GM15510 (cell line): Measurements from ENCODE around the gene HADHB.

Experiments
- POLR2A ChIP-seq: IDR thresholded peaks from 3 replicates; pipeline ENCODE4 v1.6.1; 2011; ENCODE audit warnings: borderline replicate concordance; ENCODE audit not compliant: insufficient read length; ENCODE audit errors: extremely low read depth

Gene HADHB

DNA sequence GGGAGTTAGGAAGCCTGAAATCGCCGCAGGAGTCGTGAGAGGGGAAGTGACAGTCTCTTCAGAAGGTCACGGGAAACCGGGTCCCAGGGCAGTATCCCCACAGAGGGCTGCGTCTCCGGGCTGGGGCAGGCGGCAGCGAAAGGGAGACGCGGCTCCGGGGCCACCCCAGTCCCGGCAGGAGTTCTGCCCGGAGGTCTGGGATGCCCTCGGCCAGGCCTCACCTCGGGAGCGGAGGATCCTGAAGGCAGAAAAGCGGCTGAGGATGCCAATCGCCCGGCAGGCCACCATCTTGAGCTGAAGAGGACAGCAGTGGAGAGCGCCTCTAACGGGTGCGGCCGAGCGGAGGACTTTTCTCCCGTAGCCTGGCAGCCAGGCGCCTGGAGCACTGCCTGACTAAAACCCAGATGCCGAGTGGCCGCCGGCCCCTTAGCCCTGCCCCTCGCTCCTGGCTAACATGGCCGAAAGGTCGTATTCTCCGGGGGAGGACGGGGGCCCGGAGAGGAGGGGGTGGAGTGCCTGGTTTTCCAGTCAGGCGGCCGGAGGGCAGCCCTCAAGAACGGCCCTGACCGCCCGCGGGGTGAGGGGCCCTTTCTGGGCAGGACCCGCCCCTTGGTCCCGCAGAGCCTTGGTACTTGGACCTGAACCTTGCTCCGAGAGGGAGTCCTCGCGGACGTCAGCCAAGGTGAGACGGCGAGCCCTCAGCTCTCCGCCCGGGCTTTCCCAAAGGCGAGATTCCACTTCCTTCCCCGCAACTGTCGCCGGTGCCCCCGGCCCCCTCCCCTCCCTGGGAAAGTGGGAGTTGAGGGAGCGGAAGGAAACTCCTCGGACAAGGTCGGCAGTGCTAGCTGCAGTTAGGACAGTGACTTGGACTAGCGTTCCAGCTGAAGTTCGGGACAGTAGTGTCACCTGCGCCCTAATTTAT is at the start of gene HADHB, which contains the start of gene HADHA:
Gene HADHB, plus strand, starts transcription at position 631 of the 922 bp plus-strand sequence. CDS start 9,316 bp downstream, outside the sequence.
Gene HADHA, minus strand, starts transcription at position 324 of the 922 bp plus-strand sequence. Its CDS starts 36 bp downstream, at position 288.
- peak; percentile 82 for TF ChIP-seq POLR2A

DNA sequence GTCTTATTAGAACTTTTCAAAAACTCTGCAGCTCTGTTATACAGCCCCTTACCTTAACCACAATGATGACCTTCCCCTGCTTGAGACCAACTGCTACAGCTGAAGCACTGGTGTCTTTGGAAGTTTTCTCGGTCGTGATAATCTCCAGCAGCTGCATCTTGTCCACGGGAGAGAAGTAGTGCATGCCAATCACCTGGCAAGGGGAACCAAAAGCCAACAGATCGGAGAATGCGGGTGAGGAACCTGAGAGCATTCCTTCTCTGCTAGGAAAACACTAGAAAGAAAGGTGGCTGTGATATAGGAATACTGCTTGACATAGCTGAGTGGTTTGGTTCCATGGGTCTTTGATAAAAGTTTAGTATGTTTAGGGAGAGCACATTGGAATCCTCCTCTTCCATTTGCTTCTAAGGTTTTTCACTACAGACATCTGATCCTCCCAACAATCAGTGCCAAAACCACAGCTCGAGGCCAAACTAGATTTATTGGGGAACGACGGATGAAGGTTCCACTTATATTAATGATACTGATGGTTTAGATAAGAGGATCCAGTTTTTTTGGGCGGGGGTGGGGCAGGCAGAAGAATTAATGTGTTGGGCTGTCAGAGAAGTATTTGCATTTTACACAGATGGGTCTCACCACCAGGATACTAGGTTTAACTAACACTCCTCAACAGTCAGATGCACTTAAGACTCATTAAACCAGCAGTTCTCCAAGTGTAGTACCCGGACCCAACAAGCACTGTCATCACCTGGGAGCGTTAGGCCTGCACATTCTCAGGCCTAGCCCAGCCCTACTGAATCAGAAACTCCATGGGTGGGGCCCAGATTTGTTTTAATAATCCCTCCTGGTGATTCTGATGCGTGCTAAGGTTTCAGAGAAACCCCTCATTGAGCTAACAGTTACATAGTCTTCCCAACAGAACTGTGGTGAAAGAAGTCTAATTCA is 49.4 kb upstream of the HADHB start:
- TF ChIP-seq POLR2A, result no peak

DNA sequence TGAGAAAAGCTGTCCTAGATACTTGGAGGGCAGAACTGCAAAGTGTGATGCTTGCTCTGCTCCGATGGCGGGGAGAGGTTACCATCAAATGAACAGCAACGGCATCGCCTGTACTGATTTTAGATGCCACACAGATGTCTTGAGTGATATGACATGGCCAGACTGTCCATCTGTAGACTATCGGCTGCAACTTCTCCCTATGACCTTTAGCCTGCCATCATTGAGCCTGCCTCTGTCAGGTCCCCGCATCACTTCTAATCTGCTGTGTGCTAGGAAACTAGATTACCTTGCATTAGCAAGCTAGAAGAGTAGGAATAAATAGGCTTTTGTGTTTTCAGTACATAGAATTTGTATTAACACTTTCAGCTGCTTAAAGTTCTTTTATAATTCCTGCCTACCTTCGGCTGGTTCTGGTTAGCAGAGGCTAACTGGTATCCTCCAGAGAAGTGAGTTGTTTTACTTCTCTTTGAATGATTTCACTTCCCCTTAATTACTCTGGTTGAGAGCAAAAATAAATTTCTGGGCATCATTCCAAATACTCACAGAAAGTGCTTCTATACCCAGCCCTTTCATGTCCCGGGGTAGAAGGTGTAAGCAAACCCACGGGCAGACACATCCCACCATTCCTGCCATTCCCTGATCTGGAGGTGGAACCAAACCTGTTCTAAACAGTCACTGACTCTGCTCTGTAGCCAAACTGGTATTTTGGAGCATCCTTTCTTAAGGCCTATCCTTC is 47.9 kb upstream of the HADHB start:
- TF ChIP-seq POLR2A, result no peak

DNA sequence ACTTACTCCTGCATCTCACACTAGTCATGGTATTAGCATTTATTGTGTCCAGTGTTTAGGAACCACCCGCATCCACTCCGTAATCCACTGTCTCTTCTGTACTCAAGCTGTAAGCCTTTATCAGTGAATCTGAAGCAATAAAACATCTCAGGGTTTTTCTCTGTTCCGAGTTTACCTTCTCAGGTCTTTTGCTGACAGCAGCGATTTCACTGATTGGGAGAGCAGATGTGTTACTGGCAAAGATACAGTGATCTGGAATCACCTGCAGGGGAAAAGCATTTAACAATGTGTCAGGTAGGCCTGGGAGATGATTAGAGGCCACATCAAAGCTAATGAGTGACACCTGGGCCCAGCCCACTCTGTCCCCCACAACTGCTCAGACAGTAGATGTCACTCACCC is 47.2 kb upstream of the HADHB start:
- no peak for TF ChIP-seq POLR2A

DNA sequence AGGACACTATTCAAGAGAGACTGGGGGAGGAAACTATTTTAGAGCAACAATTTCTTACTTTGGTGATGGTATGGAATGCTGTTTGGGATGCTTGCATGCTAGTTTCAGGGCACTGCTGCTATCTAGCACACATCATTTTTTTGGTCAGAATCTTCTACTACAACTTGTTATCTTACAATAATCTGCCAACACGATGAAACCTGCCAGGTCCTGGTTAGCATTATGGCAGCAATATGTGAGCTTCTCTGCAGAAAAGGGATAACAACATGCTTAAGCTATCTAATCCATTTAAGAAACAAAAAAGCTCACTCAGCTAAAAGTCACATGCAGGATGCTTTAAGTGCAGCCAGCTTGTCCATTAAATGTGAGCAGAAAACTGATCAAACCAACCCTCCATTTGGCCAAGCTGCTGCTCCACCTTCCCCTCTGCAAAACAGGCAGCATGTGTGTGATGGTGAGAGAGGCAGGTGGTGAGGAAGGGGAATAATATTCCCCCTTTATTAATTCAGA is 41.7 kb upstream of the HADHB start:
- no peak for TF ChIP-seq POLR2A

DNA sequence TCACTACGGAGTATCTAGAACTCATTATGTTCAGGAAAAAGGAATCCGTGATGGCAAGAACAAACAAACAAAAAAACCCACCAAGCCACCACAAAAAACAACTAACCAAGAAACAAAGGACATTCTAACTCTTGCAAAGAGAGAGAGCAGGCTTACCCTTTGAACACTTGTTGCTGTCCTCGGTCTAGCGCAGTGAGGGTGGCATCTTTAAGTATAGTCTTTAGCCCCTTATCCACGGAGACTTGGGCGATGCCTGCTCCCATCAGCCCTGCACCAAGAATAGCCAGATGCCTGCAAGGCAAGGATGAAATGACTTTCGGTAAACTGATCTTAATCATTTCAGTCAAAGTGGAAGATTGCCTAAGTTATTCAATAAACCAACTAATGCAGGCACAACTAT is 40.8 kb upstream of the HADHB start:
- no peak for TF ChIP-seq POLR2A

DNA sequence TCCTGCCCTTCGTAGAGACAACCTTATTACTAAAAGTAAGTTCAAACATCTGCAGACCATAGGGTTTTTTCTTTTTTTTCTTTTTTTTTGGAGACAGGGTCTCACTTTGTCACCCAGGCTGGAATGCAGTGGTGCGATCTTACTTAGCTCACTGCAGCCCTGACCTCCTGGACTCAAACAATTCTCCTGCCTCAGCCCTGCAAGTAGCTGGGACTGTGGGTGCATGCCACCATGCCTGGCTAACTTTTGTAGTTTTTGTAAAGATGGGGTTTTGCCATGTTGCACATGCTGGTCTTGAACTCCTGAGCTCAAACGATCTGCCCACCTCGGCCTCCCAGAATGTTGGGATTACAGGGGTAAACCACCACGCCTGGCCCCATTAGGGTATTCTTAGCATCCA is 32.7 kb upstream of the HADHB start:
- no peak for TF ChIP-seq POLR2A

DNA sequence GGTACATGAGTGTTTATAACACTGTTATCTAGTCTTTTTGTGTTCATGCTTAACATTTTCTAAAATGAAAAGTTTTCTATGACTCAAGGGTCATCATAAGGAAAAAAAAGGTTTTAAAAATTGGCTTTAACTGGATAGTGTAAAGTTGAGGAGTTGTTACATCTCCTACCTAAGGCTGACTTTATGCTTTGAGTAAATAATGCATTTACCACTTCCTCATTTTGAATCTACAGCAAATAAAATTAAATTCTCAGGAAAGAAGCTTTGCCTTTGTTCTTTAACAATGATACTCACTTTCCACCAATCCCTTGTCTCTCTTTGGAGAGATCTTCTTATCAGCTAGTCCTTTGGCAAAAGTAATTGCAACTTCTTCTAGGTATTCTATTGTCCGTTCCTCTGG is 30.0 kb upstream of the HADHB start:
- TF ChIP-seq POLR2A, result no peak

DNA sequence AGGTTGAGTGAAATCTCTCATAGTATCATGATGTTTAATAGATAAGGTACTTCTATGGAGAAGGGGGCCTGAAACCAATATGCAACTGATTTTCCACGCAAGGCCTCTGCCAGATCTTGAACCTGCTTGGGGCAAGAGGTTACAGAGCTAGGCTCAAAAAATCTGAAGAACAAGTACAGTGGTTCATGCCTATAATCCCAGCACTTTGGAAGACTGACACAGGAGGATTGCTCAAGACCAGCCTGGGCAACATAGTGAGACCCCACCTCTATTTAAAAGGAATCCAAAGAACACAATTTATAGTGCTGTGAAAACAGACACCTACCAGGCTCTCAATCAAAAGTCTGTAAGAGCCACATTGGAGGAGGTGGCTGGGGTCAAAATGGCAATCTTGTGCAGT is 28.9 kb upstream of the HADHB start:
- no peak for TF ChIP-seq POLR2A

DNA sequence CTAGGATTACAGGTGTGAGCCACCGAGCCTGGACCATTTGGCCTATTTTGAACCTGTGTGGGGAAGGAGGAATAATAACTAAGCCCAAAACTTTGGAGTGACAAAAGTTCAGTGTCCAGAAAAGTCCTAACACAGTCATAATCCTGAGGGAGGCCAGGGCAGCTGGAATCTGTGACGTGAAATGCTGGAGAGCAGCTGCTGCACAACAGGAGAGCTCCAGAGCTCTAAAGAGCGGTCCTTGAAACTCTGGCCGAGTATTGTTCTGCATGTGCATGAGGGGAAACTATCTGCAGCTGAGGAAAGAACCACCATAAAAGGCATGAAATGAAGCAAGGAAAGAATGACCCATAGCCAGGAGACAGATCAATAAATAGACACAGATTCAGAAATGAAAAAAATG is 28.2 kb upstream of the HADHB start:
- TF ChIP-seq POLR2A, result no peak

DNA sequence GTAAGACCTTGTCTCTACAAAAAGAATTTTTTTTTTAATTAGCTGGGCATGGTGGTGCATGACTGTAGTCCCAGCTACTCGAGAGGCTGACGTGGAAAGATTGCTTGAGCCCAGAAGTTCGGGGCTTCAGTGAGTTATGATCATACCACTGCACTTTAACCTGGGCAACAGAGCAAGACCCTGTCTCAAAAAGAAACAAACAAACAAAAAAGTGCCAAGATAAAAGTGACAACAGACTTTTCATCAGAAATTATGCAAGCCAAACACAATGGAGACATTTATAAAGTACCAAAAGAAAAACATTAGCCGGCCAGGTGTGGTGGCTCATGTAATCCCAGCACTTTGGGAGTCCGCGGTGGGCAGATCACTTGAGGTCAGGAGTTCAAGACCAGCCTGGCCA is 27.0 kb upstream of the HADHB start:
- no peak for TF ChIP-seq POLR2A

DNA sequence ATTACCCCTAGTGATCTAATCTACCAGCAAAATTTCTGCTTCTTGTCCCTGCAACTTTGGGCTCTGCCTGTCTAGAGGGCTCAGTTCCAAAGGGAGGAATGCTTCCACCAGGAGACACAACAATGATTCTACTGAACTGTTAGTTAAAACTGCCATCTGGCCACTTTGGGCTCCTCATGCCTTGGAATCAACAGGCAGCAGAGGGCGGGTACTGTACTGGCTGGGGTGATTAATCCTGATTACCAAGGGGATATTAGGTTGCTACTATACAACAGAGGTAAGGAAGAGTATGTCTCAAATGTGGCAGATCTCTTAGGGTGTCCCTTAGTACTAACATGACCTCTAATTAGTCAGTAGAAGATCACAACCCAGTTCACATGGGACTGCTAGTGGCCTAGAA is 21.7 kb upstream of the HADHB start:
- TF ChIP-seq POLR2A, result no peak

DNA sequence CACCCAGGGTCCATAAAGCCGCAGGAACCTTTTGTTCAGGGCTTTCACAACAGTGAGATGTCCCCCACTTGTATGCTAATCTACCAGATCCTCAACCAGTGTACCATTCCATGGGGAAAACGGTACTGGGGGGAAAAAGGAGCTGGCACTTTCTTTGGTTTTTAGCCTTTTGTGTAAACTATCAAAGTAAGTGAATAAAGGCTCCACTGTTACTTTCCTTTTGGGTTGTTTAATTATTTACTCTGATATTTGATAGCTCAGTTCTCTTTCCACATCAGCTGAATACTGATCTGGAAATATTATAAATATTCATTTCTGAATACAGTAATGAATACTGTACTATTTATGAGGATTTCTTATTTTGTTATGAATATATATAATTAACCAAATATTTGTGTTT is 20.6 kb upstream of the HADHB start:
- TF ChIP-seq POLR2A, result no peak

DNA sequence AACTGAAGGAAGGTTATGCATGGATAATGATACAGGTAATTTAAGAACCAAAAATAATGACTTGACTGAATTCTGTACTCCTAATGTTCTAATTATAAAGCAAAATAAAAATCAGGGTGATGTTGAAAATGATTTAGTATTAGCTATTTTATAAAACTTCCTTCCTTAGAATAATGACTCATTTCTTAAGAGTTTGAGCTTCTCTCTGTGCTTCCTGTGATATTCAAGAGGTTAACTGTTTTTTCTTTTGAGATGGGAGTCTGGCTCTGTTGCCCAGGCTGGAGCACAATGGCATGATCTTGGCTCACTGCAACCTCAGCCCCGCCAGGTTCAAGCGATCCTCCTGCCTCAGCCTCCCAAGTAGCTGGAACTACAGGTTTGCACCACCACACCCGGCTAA is 15.1 kb upstream of the HADHB start:
- TF ChIP-seq POLR2A, result no peak
